Breast epithelium (tissue), 4 donors: ENCODE measurements around the gene CISTR. TPM values are rescaled to one million over a fixed set of nuclear protein-coding genes. Genes with fewer than 3 reads are reported as not detected.

Experiments
- DNase-seq, 2 donors: peaks; one replicate each; pipeline ENCODE4 v3.0.0-alpha.2; 2019; ENCODE audit warnings: low spot score in 2 of 2
- H3K27ac ChIP-seq, 2 donors: fragments of 200-600 bp; sonication (generic) in 1 of 2; one replicate each; pipeline ENCODE4 v1.5.1; 2016 to 2019; ENCODE audit warnings: mild to moderate bottlenecking in 1 of 2
- H3K27me3 ChIP-seq, 2 donors: fragments of 200-600 bp; sonication (generic) in 1 of 2; one replicate each; pipeline versions ENCODE4 v1.5.1 to v1.6.0; 2017 to 2019; ENCODE audit warnings: control low read depth in 1 of 2, mild to moderate bottlenecking in 1 of 2
- H3K36me3 ChIP-seq: fragments of 200-600 bp; one replicate; pipeline ENCODE4 v1.5.1; 2019
- H3K4me1 ChIP-seq, 2 donors: fragments of 200-600 bp; sonication (generic); one replicate each; pipeline ENCODE4 v1.5.1; 2016 to 2019; ENCODE audit warnings: control low read depth in 1 of 2
- H3K4me3 ChIP-seq, 3 donors: fragments of 200-600 bp; sonication (generic); 1 replicate in 2 of 3; 2 replicates in 1 of 3; pipeline ENCODE4 v1.5.1; 2016 to 2019; ENCODE audit warnings: mild to moderate bottlenecking in 3 of 3, moderate library complexity in 2 of 3
- H3K9me3 ChIP-seq, 2 donors: fragments of 200-600 bp; sonication (generic) in 1 of 2; one replicate each; pipeline ENCODE4 v1.5.1; 2016 to 2019; ENCODE audit warnings: control low read depth in 1 of 2
- CTCF ChIP-seq, 3 donors: fragments of 450-650 bp; IDR thresholded peaks; one replicate each; pipeline ENCODE4 v1.5.1; 2016 to 2017; ENCODE audit warnings: antibody characterized with exemption in 3 of 3, mild to moderate bottlenecking in 3 of 3, moderate library complexity in 3 of 3
- POLR2A ChIP-seq: fragments of 450-650 bp; IDR thresholded peaks from one replicate; pipeline ENCODE4 v1.6.1; 2016; ENCODE audit warnings: antibody characterized with exemption, mild to moderate bottlenecking, moderate library complexity
- POLR2AphosphoS5 ChIP-seq, 3 donors: sonication (generic); formaldehyde crosslinking; IDR thresholded peaks; one replicate each; pipeline ENCODE4 v1.6.1; 2017; ENCODE audit warnings: antibody characterized with exemption in 3 of 3
- intact Hi-C: fragments of 100-400 bp; cut with DNase I; formaldehyde crosslinking; loops from one replicate; pipeline ENCODE4 v1.15.1; 2023; ENCODE audit warnings: low total_unique reads
- total RNA-seq, 3 donors: library from RNA; depleted of rRNA; stranded (reverse); fragments of >200 nt; gene quantifications; one replicate each; pipeline ENCODE4 v1.1.0, GENCODE V29; 2016

The CISTR gene
- total RNA-seq, 3 donors from 2014 or later: not detected

GRCh38 chr12:53750812-53751335 is 905 bp downstream of the CISTR start:
- Histone ChIP-seq H3K36me3 (no peaks in the 10 kb centered on the region), H3K9me3 (no peaks in the 10 kb centered on the region), H3K27me3 (peaks cover 0 to 8% of the 10 kb centered on the region in 2 donors), H3K4me3 (peak overlapping the region; percentile 45 to 85 (median 64)), H3K4me1 (peaks cover 0 to 4% of the 10 kb centered on the region in 2 donors), H3K27ac (peak overlapping the region; percentile 28 to 52)
- no peak for DNase-seq
- intact Hi-C loops: no loop called here
- no peak for TF ChIP-seq CTCF (IDR thresholded peaks at IDR 0.05)
- TF ChIP-seq POLR2A: no peak
- no peak for TF ChIP-seq POLR2AphosphoS5 (IDR thresholded peaks at IDR 0.05)

DNA sequence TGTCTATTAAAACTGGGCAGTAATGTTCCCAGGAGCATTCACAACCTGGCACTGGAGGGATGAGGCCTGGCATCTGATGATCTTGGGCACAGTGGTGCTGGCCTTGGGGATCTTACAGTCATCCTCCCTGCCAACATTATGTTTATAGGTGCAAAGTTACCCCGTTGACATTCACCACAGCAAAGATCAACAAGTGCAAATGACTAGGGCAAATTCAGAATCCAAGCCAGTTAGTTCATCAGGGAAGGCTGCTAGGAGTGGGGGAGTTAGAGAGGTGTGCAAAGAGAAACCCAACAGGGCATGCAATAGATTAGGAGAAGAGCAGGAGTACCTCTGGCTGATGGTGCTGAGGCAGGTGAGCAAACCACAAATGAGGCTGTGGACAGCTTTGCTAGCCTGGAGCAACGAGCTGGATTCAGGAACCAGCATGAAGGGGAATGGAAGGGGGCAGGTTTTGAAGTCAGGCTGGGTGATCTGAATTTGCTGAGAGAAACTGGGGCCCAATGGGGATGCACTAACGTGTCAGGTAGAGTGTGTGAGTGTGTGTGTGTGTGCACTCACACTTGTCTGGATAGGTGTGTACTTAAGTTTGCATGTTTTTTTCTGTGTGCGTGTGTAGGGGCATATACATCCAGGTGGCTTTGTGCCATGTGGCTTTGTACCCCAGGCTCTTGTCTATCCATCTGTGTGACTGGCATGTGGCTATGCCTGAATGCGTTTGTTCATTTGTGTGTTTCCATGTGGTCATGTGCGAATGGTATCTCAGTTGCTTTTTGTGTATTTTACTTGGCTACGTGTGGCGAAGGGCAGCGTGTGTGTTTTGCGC is 1.6 kb downstream of the CISTR start:
- Histone ChIP-seq H3K36me3 (no peaks in the 10 kb centered on the region), H3K27ac (no peak overlapping the region), H3K4me3 (peak overlapping the region; percentile 45 to 85 (median 64)), H3K27me3 (peaks cover 0 to 8% of the 10 kb centered on the region in 2 donors), H3K9me3 (no peaks in the 10 kb centered on the region), H3K4me1 (peaks cover 0 to 4% of the 10 kb centered on the region in 2 donors)
- DNase-seq: no peak
- TF ChIP-seq POLR2AphosphoS5 (IDR thresholded peaks at IDR 0.05): no peak
- no peak for TF ChIP-seq CTCF (IDR thresholded peaks at IDR 0.05)
- TF ChIP-seq POLR2A: no peak
- intact Hi-C loops: loop anchor here (5.0 kb wide), 1 partner anchor 53 kb away; no protein-coding TSS in a partner anchor

DNA sequence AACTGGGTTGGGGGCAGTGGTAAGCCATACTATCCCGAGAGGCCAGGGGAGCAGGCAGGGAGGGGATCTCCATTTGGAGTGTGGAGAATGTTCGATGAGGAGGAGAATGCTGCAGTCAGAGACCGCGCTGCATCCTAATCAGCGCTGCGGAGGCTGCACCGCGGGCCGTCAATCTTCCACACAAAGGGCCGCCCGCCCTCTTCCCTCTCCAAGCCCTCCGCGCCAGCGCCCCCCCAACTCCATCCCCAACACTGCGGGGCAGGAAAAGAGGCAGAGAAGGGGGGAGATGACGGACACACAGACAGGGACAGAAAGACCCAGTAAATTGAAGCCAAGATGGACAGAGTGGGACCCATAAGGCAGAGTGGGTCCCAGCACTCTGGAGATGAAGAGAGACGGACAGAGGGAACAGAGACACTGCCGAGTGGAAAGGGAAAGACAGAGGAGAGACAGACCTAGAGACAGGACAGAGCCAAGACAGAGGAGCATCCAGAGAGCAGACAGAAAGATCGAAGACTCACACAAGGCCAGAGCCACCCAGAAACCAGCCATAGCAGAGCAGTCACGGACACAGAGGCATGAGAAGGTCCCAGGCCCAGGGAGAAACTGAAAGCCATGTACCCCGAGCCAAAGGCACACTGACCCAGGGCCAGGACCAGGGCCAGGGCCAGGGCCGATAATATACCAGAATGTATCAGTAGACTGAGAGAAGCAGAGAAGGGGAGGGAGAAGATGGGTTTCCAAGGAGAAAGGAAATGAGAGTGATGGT is 3.5 kb downstream of the CISTR start:
- Histone ChIP-seq H3K4me3 (no peak overlapping the region), H3K36me3 (no peaks in the 10 kb centered on the region), H3K27ac (no peak overlapping the region), H3K27me3 (peaks cover 0 to 10% of the 10 kb centered on the region in 2 donors), H3K4me1 (peaks cover 0 to 4% of the 10 kb centered on the region in 2 donors), H3K9me3 (no peaks in the 10 kb centered on the region)
- intact Hi-C loops: loop anchor here (5.0 kb wide), 1 partner anchor 51 kb away; no protein-coding TSS in a partner anchor
- TF ChIP-seq POLR2AphosphoS5 (IDR thresholded peaks at IDR 0.05) (no peak), CTCF (IDR thresholded peaks at IDR 0.05) (no peak), POLR2A (no peak)
- DNase-seq: no peak

- Histone ChIP-seq H3K27ac (no peak overlapping the region), H3K4me1 (peaks cover 0 to 4% of the 10 kb centered on the region in 2 donors), H3K27me3 (peaks cover 0 to 21% of the 10 kb centered on the region in 2 donors), H3K36me3 (no peaks in the 10 kb centered on the region), H3K9me3 (no peaks in the 10 kb centered on the region), H3K4me3 (no peak overlapping the region)
- intact Hi-C loops: loop anchor here (5.0 kb wide), 1 partner anchor 50 kb away; no protein-coding TSS in a partner anchor
- TF ChIP-seq POLR2AphosphoS5 (IDR thresholded peaks at IDR 0.05) (no peak), POLR2A (no peak), CTCF (IDR thresholded peaks at IDR 0.05) (no peak)
- DNase-seq: no peak
Measured at GRCh38 chr12:53747095-53747494, 4.7 kb downstream of the CISTR start.
